ENCODE measurements around the gene ATAD3C. TPM values are rescaled to one million over a fixed set of nuclear protein-coding genes. Genes with fewer than 3 reads are reported as not detected.
"Not testable (repeated sequence)": the region's sequence is repeated elsewhere in the genome, so short reads cannot be mapped to it uniquely, and the experiment has no call there.

Gene ATAD3C
- polyA plus RNA-seq, 3 donors = not detected

DNA sequence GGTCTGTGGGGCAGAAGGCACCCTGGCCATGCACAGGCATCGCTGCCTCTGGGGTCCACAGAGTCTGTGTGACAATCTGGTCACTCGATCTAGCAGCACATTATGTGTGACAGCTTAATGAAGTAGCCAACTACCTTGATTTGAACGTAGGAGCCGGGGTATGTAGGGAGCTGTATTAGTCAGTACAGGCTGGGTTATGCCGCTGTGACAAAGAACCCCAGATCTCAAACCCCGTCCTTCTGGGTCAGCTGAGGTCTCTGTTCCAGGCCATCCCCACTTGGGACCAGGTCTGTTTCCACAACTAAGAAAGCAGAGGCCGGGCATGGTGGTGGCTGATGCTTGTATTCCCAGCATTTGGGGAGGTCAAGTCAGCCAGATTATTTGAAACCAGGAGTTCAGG lies 13.8 kb downstream of the ATAD3C start:
- Histone ChIP-seq H2AFZ (ENCODE audit: insufficient read depth, low read depth, low read length, poor library complexity, severe bottlenecking) (no peak overlapping the region), H3K79me2 (ENCODE audit: insufficient read depth, low read length) (no peaks in the 10 kb centered on the region), H3K9me3 (replicated peaks in 1 of 2; ENCODE audit: control insufficient read depth in 1 of 2, insufficient read depth in 1 of 2, low read length in 2 of 2) (no peaks in the 10 kb centered on the region), H3K36me3 (replicated peaks in 1 of 2; ENCODE audit: control insufficient read depth in 1 of 2, insufficient read depth in 2 of 2, low read length in 2 of 2) (no peaks in the 10 kb centered on the region), H4K20me1 (ENCODE audit: insufficient read depth, low read length) (no peaks in the 10 kb centered on the region), H3K9ac (ENCODE audit: insufficient read depth, low read length, poor library complexity, severe bottlenecking) (no peak overlapping the region), H3K4me3 (replicated peaks in 1 of 3; ENCODE audit: low read depth in 2 of 3, low read length in 3 of 3) (no peak overlapping the region), H3K4me1 (ENCODE audit: control insufficient read depth in 1 of 2, insufficient read depth in 2 of 2, low read length in 2 of 2) (no peaks in the 10 kb centered on the region), H3K27ac (ENCODE audit: low read depth in 1 of 2, low read length in 2 of 2) (no peak overlapping the region), H3K27me3 (ENCODE audit: control insufficient read depth in 2 of 2, insufficient read depth in 2 of 2, low read length in 2 of 2) (peaks cover 0 to 6% of the 10 kb centered on the region in 2 donors), H3K4me2 (replicated peaks; ENCODE audit: extremely low read depth, low read length, poor library complexity, severe bottlenecking) (no peak overlapping the region)
- WGBS (ENCODE audit: insufficient coverage) = 90% methylated on average over 7 of the region's 7 CpGs
- DNase-seq = no peak
- Mint-ChIP-seq H3K36me3 (no peaks in the 10 kb centered on the region), H3K27ac (no peak overlapping the region), H3K4me1 (no peaks in the 10 kb centered on the region), H3K27me3 (ENCODE audit: low read depth in 3 of 3) (peaks cover 6 to 29% (median 14%) of the 10 kb centered on the region in 3 donors), H3K9me3 (peaks cover 0 to 8% (median 0%) of the 10 kb centered on the region in 7 donors), H3K4me3 (no peak overlapping the region)
- intact Hi-C loops (cut with micrococcal nuclease) = no loop called here
- TF ChIP-seq, protein P1, sequence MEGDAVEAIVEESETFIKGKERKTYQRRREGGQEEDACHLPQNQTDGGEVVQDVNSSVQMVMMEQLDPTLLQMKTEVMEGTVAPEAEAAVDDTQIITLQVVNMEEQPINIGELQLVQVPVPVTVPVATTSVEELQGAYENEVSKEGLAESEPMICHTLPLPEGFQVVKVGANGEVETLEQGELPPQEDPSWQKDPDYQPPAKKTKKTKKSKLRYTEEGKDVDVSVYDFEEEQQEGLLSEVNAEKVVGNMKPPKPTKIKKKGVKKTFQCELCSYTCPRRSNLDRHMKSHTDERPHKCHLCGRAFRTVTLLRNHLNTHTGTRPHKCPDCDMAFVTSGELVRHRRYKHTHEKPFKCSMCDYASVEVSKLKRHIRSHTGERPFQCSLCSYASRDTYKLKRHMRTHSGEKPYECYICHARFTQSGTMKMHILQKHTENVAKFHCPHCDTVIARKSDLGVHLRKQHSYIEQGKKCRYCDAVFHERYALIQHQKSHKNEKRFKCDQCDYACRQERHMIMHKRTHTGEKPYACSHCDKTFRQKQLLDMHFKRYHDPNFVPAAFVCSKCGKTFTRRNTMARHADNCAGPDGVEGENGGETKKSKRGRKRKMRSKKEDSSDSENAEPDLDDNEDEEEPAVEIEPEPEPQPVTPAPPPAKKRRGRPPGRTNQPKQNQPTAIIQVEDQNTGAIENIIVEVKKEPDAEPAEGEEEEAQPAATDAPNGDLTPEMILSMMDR (IDR thresholded peaks at IDR 0.05) = no peak

DNA sequence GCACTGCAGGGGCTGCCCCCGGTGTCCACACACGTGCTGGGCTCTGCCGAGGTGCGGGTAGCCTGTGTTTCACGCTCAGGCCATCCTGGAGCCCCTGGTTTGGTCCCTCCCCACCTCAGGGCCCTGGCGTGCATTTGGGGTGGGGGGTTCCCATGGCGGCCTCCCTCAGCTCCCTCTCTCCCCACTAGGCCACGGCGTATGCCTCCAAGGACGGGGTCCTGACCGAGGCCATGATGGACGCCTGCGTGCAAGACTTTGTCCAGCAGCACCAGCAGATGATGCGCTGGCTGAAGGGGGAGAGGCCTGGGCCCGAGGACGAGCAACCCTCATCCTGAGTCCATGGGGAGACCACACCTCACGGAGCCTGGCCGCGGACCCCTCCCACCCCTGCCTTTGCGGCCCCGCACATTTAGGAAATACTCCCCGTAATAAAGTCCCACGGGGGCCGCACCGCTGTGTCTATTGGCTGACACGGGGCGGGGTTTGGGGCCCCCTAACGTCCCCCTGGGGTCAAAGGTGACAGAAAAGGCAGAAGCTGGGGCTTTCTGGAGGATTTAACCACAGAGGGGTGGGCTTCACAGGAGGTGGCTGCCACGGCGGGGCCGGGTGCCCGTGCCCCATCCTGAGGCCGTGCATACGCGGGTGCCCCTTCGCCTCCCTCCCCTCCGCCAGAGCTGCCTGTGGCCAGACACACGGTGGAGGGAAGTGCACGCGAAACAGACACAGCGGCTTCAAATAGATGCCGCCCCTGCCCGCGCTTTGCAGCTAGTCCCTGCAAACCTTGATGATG lies 18.9 kb downstream of the ATAD3C start:
- intact Hi-C loops (cut with micrococcal nuclease); H3K9ac ChIP-seq (ENCODE audit: insufficient read depth, low read length, poor library complexity, severe bottlenecking); H3K27ac ChIP-seq (ENCODE audit: low read depth in 1 of 2, low read length in 2 of 2); H3K36me3 ChIP-seq (replicated peaks in 1 of 2; ENCODE audit: control insufficient read depth in 1 of 2, insufficient read depth in 2 of 2, low read length in 2 of 2); H3K9me3 Mint-ChIP-seq; DNase-seq; H3K4me3 Mint-ChIP-seq; H3K27me3 ChIP-seq (ENCODE audit: control insufficient read depth in 2 of 2, insufficient read depth in 2 of 2, low read length in 2 of 2); H3K27me3 Mint-ChIP-seq (ENCODE audit: low read depth in 3 of 3); H3K4me2 ChIP-seq (replicated peaks; ENCODE audit: extremely low read depth, low read length, poor library complexity, severe bottlenecking); H2AFZ ChIP-seq (ENCODE audit: insufficient read depth, low read depth, low read length, poor library complexity, severe bottlenecking); H3K36me3 Mint-ChIP-seq; H3K4me3 ChIP-seq (replicated peaks in 1 of 3; ENCODE audit: low read depth in 2 of 3, low read length in 3 of 3); H3K27ac Mint-ChIP-seq; H4K20me1 ChIP-seq (ENCODE audit: insufficient read depth, low read length); H3K9me3 ChIP-seq (replicated peaks in 1 of 2; ENCODE audit: control insufficient read depth in 1 of 2, insufficient read depth in 1 of 2, low read length in 2 of 2): not testable (repeated sequence)
- 83% methylated on average over 3 of the region's 44 CpGs for WGBS (ENCODE audit: insufficient coverage)
- H3K4me1 Mint-ChIP-seq = peaks cover 19% of the 10 kb centered on the region
- Histone ChIP-seq H3K79me2 (ENCODE audit: insufficient read depth, low read length) (peaks cover 10% of the 10 kb centered on the region), H3K4me1 (ENCODE audit: control insufficient read depth in 1 of 2, insufficient read depth in 2 of 2, low read length in 2 of 2) (peaks cover 15 to 19% of the 10 kb centered on the region in 2 donors)
